IPS-18a (cell line): ENCODE results near the gene DNAJC13.

Source experiments
- H3K27ac ChIP-seq: one replicate; pipeline ENCODE4 v1.5.1; 2013; ENCODE audit warnings: low read length
- H3K27me3 ChIP-seq: one replicate; pipeline ENCODE4 v1.6.1; 2013; ENCODE audit warnings: mild to moderate bottlenecking, low read length; ENCODE audit not compliant: control insufficient read depth, insufficient read depth
- H3K36me3 ChIP-seq: one replicate; pipeline ENCODE4 v1.6.1; 2013; ENCODE audit warnings: low read depth, low read length; ENCODE audit not compliant: control insufficient read depth
- H3K4me1 ChIP-seq: one replicate; pipeline ENCODE4 v1.6.1; 2013; ENCODE audit warnings: low read depth, low read length; ENCODE audit not compliant: control insufficient read depth
- H3K4me3 ChIP-seq: one replicate; pipeline ENCODE4 v1.5.1; 2013; ENCODE audit warnings: low read length
- H3K9ac ChIP-seq: one replicate; pipeline ENCODE4 v1.6.1; 2013; ENCODE audit warnings: mild to moderate bottlenecking, low read length, moderate library complexity
- H3K9me3 ChIP-seq: one replicate; pipeline ENCODE4 v1.6.1; 2013; ENCODE audit warnings: low read depth, low read length; ENCODE audit not compliant: control insufficient read depth

DNAJC13 gene

GRCh38 chr3:132407025-132407424 lies 10.3 kb upstream of the DNAJC13 start:
- Histone ChIP-seq H3K27me3 (no peaks in the 10 kb centered on the region), H3K27ac (no peak overlapping the region), H3K9me3 (no peaks in the 10 kb centered on the region), H3K4me3 (no peak overlapping the region), H3K4me1 (no peaks in the 10 kb centered on the region), H3K9ac (no peak overlapping the region), H3K36me3 (no peaks in the 10 kb centered on the region)

GRCh38 chr3:132414841-132415240 lies 2.5 kb upstream of the DNAJC13 start:
- no peak overlapping the region for H3K4me3 ChIP-seq
- H3K36me3 ChIP-seq: no peaks in the 10 kb centered on the region
- H3K27me3 ChIP-seq: no peaks in the 10 kb centered on the region
- H3K9ac ChIP-seq: no peak overlapping the region
- no peak overlapping the region for H3K27ac ChIP-seq
- peaks cover 8% of the 10 kb centered on the region for H3K4me1 ChIP-seq
- H3K9me3 ChIP-seq: no peaks in the 10 kb centered on the region

- H3K9me3 ChIP-seq: no peaks in the 10 kb centered on the region
- no peak overlapping the region for H3K27ac ChIP-seq
- H3K9ac ChIP-seq: no peak overlapping the region
- H3K36me3 ChIP-seq: no peaks in the 10 kb centered on the region
- peaks cover 8% of the 10 kb centered on the region for H3K4me1 ChIP-seq
- no peaks in the 10 kb centered on the region for H3K27me3 ChIP-seq
- peak overlapping the region; percentile 93 for H3K4me3 ChIP-seq
Measured at GRCh38 chr3:132416161-132416560, 1.1 kb upstream of the DNAJC13 start.

- peak overlapping the region; percentile 72 for H3K9ac ChIP-seq
Measured at GRCh38 chr3:132417695-132418411, 551 bp downstream of the DNAJC13 start.

DNA sequence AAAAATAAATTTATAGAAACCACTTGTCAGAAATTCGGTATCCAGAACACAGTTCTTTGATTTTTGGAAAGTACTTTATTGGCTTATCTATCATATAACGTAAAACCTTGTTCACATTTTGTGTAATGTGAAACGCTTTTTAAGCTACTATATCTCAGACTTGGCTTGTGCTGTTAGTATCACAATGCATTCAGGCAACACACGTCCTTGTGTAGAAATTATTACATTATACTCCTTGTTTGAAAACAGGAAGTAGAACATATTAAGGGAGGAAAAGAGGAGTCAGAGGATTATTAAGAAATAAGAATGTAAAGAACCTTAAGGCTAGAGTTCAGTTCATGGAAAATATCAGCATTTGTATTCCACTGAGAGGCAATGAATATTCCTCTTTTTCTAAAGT lies 1.6 kb downstream of the DNAJC13 start:
- Histone ChIP-seq H3K27me3 (no peaks in the 10 kb centered on the region), H3K4me1 (peaks cover 8% of the 10 kb centered on the region), H3K4me3 (peak overlapping the region; percentile 93), H3K36me3 (no peaks in the 10 kb centered on the region), H3K27ac (no peak overlapping the region), H3K9me3 (no peaks in the 10 kb centered on the region), H3K9ac (peak overlapping the region; percentile 72)

More at GRCh38 chr3:132417695-132418411, 551 bp downstream of the DNAJC13 start:
- Histone ChIP-seq H3K27ac (peak overlapping the region; percentile 51), H3K27me3 (no peaks in the 10 kb centered on the region), H3K36me3 (no peaks in the 10 kb centered on the region), H3K4me1 (peaks cover 8% of the 10 kb centered on the region), H3K9me3 (no peaks in the 10 kb centered on the region), H3K4me3 (peak overlapping the region; percentile 93)

- Histone ChIP-seq H3K36me3 (peaks cover 4% of the 10 kb centered on the region), H3K4me3 (no peak overlapping the region), H3K9ac (no peak overlapping the region), H3K27me3 (no peaks in the 10 kb centered on the region), H3K4me1 (peaks cover 4% of the 10 kb centered on the region), H3K27ac (no peak overlapping the region), H3K9me3 (no peaks in the 10 kb centered on the region)
Measured at GRCh38 chr3:132421832-132422231, 4.5 kb downstream of the DNAJC13 start.

DNA sequence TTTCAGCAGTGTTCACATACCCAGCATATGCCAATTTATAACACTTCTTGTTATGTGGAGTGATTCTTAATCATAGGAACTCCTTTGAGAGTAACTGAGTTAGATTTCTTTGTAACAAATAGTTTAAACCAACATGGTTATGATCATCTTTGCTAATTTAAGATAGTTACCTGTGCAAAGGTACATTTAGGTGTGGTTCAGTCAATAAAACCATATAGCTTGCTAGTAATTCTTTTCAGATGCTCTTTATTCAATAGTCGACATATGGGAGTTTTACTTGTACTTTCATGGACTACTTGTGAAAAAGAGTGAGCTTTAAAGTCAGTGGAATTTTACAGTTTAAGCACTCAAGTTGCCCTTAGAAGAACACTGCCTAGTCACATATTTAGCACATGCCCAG lies 5.2 kb downstream of the DNAJC13 start:
- no peaks in the 10 kb centered on the region for H3K9me3 ChIP-seq
- peaks cover 4% of the 10 kb centered on the region for H3K36me3 ChIP-seq
- H3K4me1 ChIP-seq: peaks cover 4% of the 10 kb centered on the region
- H3K27me3 ChIP-seq: no peaks in the 10 kb centered on the region
- no peak overlapping the region for H3K4me3 ChIP-seq
- no peak overlapping the region for H3K9ac ChIP-seq
- no peak overlapping the region for H3K27ac ChIP-seq

DNA sequence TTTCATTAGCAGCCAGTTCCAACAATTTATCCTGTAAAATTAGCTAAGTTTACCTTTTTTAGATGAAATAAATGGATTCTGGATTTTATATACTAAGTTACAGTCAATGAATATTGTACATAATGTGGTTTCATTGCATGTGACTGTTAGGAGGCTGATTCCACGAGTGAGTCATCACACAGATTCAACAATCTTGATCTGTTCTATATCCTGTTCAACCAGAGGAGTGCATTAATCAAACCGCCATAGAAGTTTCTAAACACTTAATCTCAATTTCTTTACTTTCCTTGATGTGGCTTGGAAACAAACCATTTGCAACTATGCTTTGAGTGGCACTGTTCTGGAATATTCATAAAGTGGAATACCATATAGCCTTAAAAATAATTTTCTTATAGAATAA lies 15.3 kb downstream of the DNAJC13 start:
- no peaks in the 10 kb centered on the region for H3K4me1 ChIP-seq
- H3K27ac ChIP-seq: no peak overlapping the region
- H3K9me3 ChIP-seq: no peaks in the 10 kb centered on the region
- H3K9ac ChIP-seq: no peak overlapping the region
- H3K4me3 ChIP-seq: no peak overlapping the region
- H3K36me3 ChIP-seq: peaks cover 12% of the 10 kb centered on the region
- H3K27me3 ChIP-seq: no peaks in the 10 kb centered on the region

- no peaks in the 10 kb centered on the region for H3K27me3 ChIP-seq
- no peaks in the 10 kb centered on the region for H3K4me1 ChIP-seq
- H3K27ac ChIP-seq: no peak overlapping the region
- no peaks in the 10 kb centered on the region for H3K9me3 ChIP-seq
- no peak overlapping the region for H3K4me3 ChIP-seq
- H3K9ac ChIP-seq: no peak overlapping the region
- peaks cover 12% of the 10 kb centered on the region for H3K36me3 ChIP-seq
Measured at GRCh38 chr3:132433121-132433520, 15.8 kb downstream of the DNAJC13 start.

- Histone ChIP-seq H3K9ac (no peak overlapping the region), H3K27me3 (no peaks in the 10 kb centered on the region), H3K36me3 (peaks cover 12% of the 10 kb centered on the region), H3K9me3 (no peaks in the 10 kb centered on the region), H3K27ac (no peak overlapping the region), H3K4me3 (no peak overlapping the region), H3K4me1 (no peaks in the 10 kb centered on the region)
Measured at GRCh38 chr3:132435224-132435910, 18.1 kb downstream of the DNAJC13 start.

DNA sequence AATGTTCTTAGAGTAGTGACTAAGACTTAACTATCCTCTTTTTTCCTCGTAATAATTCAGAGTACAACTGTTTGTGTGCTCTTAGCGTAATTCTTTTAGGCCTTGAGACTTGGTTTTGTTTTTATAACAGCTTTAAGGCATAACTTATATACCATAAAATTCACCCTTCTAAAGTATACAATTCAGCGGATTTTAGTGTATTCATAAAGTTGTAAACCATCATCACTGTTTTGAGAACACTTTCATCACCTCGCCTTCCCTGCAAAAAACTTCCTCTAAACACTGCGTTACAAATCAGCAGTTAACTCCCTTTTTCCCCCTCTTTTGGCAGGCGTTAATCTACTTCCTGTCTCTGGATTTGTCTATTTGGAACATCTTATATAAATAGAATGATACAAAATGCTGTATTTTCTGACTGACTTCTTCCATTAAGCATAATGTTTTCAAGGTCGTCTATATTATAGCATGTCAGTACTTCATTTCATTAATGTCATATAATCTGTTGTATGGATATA lies 18.7 kb downstream of the DNAJC13 start:
- peaks cover 12% of the 10 kb centered on the region for H3K36me3 ChIP-seq

GRCh38 chr3:132443421-132443820 lies 26.1 kb downstream of the DNAJC13 start:
- no peaks in the 10 kb centered on the region for H3K4me1 ChIP-seq
- no peak overlapping the region for H3K4me3 ChIP-seq
- no peak overlapping the region for H3K27ac ChIP-seq

More for the DNA sequence above, 18.7 kb downstream of the DNAJC13 start:
- no peak overlapping the region for H3K4me3 ChIP-seq
- no peaks in the 10 kb centered on the region for H3K4me1 ChIP-seq
- H3K9me3 ChIP-seq: no peaks in the 10 kb centered on the region
- H3K27ac ChIP-seq: no peak overlapping the region
- no peak overlapping the region for H3K9ac ChIP-seq
- no peaks in the 10 kb centered on the region for H3K27me3 ChIP-seq

More at GRCh38 chr3:132443421-132443820, 26.1 kb downstream of the DNAJC13 start:
- peaks cover 9% of the 10 kb centered on the region for H3K36me3 ChIP-seq
- H3K27me3 ChIP-seq: no peaks in the 10 kb centered on the region
- H3K9me3 ChIP-seq: no peaks in the 10 kb centered on the region
- H3K9ac ChIP-seq: no peak overlapping the region
